Karpas-422 (cell line): ENCODE data around the gene SPATA20. TPM values are rescaled to one million over a fixed set of nuclear protein-coding genes. Genes with fewer than 3 reads are reported as not detected.

Experiments
- DNase-seq: peaks from one replicate; pipeline ENCODE4 v3.0.0-alpha.2; 2015
- H2AFZ ChIP-seq: fragments of 200-600 bp; sonication (generic); 2 replicates; pipeline ENCODE4 v1.6.1; 2014; ENCODE audit warnings: antibody characterized with exemption, low read length, mixed read lengths
- H3K27ac ChIP-seq: fragments of 200-600 bp; sonication (generic); 2 replicates; pipeline ENCODE4 v1.5.1; 2014; ENCODE audit warnings: mild to moderate bottlenecking, low read length, moderate library complexity
- H3K27me3 ChIP-seq: fragments of 200-600 bp; sonication (generic); 2 replicates; pipeline ENCODE4 v1.6.1; 2014; ENCODE audit warnings: low read length, mixed read lengths
- H3K36me3 ChIP-seq: fragments of 200-600 bp; sonication (generic); 2 replicates; pipeline ENCODE4 v1.6.1; 2014; ENCODE audit warnings: low read length, mixed read lengths; ENCODE audit not compliant: insufficient read depth
- H3K4me1 ChIP-seq: fragments of 200-600 bp; sonication (generic); 2 replicates; pipeline ENCODE4 v1.6.1; 2014; ENCODE audit warnings: mild to moderate bottlenecking, low read length, mixed read lengths
- H3K4me2 ChIP-seq: fragments of 200-600 bp; sonication (generic); 2 replicates; pipeline ENCODE4 v1.6.1; 2014; ENCODE audit warnings: low read length, low read depth, mild to moderate bottlenecking; ENCODE audit not compliant: poor library complexity, severe bottlenecking
- H3K4me3 ChIP-seq: fragments of 200-600 bp; sonication (generic); 2 replicates; pipeline ENCODE4 v1.5.1; 2014; ENCODE audit warnings: mild to moderate bottlenecking, antibody characterized with exemption, low read length, mixed read lengths
- H3K79me2 ChIP-seq: fragments of 200-600 bp; sonication (generic); 2 replicates; pipeline ENCODE4 v1.6.1; 2014; ENCODE audit warnings: mild to moderate bottlenecking, low read length, mixed read lengths
- H3K9ac ChIP-seq: fragments of 200-600 bp; sonication (generic); 2 replicates; pipeline ENCODE4 v1.6.0; 2014; ENCODE audit warnings: low read length
- H3K9me2 ChIP-seq: fragments of 200-600 bp; sonication (generic), shearing (Covaris generic); replicated peaks from 2 replicates; pipeline ENCODE4 v1.6.0; 2014; ENCODE audit warnings: mild to moderate bottlenecking, low read length, moderate library complexity; ENCODE audit not compliant: insufficient read depth
- H3K9me3 ChIP-seq: fragments of 300-700, 200-600 bp; sonication (generic); 2 replicates; pipeline ENCODE4 v1.6.1; 2014; ENCODE audit warnings: low read length, mixed read lengths
- H4K20me1 ChIP-seq: fragments of 200-600 bp; sonication (generic); 2 replicates; pipeline ENCODE4 v1.6.1; 2014; ENCODE audit warnings: mild to moderate bottlenecking, antibody characterized with exemption, low read length, low read depth; ENCODE audit not compliant: insufficient read depth
- total RNA-seq: library from RNA; depleted of rRNA; stranded (reverse); fragments of >200 nt; shearing (Covaris generic); gene quantifications from 2 replicates; pipeline ENCODE4 v1.2.3, GENCODE V29; 2014; ENCODE audit warnings: low replicate concordance

SPATA20 gene
- total RNA-seq, 1 experiment from 2014 or later = 38.8 TPM

DNA sequence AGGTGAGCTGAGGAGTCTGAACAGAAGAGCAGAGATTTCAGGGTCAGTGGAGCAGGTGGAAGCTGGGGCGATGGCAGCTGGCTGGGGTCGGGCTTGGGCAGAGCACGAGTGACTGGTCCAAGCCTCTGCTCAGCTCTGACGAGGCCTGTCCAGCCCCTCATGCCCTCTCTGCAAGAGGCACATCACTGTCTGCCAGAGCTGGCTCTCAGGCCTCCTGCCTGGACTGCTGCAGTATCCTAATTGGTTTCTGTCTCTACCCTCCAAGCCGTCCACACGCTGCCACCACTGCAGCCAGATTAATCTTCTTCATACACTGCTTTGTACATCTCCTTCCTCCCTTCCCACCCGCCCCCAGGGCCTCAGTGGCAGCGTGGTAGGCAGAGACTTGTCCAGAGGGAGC, 38.9 kb downstream of the SPATA20 start:
- no peak for DNase-seq
- Histone ChIP-seq H3K9me3 (no peaks in the 10 kb centered on the region), H3K27ac (no peak overlapping the region), H3K9me2 (no peaks in the 10 kb centered on the region), H4K20me1 (0 out of 2 replicates have a peak, but pooled peaks cover 3% of the 10 kb centered on the region), H3K9ac (no peak overlapping the region), H2AFZ (no peak overlapping the region), H3K4me1 (no peaks in the 10 kb centered on the region; the same call in 1 of the 2 replicates), H3K4me2 (no peak overlapping the region), H3K27me3 (no peaks in the 10 kb centered on the region), H3K36me3 (no peaks in the 10 kb centered on the region), H3K4me3 (no peak overlapping the region), H3K79me2 (no peaks in the 10 kb centered on the region)

DNA sequence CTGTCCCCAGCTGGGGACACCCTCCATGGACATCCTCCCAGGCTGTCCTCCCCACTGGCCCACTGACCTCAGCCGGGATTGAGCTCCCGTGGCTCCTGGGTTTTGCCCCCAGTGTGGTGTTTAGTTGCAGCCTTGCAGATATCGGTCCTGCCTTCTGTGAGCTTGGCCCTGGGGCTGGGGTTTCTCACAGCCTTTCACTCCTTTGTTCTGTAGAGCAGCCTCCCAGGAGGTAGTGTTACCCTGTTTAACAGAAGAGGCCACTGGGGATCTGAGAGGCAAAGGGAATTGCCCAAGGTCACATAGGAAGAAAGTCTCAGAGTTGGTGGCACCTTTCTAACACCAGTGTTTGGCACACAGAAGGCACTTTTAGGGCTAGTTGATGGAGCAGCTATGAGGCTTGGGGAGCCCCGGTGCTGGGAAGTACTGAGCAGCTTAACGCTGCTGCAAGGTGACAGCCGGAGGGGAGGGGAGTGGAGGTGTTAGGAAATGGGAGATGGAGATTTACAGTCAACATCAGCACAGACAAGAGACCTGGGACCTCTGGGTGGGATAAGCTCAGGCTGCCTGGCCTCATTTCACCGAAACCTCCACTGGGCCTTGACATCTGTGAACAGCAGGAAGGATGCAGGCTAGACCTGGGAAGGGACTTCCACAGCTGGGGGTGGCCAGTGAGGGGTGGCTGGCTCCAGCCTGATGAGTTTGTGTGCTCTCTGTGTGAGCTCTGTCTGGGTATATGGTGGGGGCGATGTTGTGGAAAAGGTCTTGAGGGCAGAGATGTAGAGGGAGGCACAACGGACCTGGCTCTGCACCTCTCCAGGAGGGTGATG, 39.7 kb downstream of the SPATA20 start:
- no peak overlapping the region for H3K9ac ChIP-seq
- no peak overlapping the region for H3K4me2 ChIP-seq
- 0 out of 2 replicates have a peak, but pooled peaks cover 3% of the 10 kb centered on the region for H4K20me1 ChIP-seq
- no peak overlapping the region for H2AFZ ChIP-seq
- H3K79me2 ChIP-seq = no peaks in the 10 kb centered on the region
- no peaks in the 10 kb centered on the region; the same call in 1 of the 2 replicates for H3K4me1 ChIP-seq
- no peak overlapping the region for H3K4me3 ChIP-seq
- no peaks in the 10 kb centered on the region for H3K27me3 ChIP-seq
- no peaks in the 10 kb centered on the region for H3K9me3 ChIP-seq
- DNase-seq = no peak
- H3K27ac ChIP-seq = no peak overlapping the region
- H3K36me3 ChIP-seq = no peaks in the 10 kb centered on the region
- no peaks in the 10 kb centered on the region for H3K9me2 ChIP-seq

DNA sequence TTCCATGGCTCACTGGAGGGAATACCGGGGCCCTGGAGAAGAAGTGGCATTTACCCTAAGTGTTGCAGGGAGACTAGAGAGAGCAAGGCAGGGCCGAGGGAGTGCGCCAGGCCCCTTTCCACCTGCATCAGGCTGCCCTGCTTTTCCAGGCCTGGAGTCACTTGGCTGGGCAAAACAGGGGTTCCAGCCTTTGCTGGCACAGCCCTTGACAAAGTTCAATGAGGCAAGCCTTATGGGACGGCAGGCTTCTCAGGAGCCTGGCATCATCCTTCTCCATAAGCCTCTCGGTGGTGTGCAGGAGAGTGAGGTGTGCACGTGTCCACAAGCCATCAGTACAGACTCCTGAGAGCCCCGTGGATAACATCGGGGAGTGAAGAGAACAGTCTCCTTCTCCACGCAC, 40.6 kb downstream of the SPATA20 start:
- Histone ChIP-seq H3K9me3 (no peaks in the 10 kb centered on the region), H3K9ac (no peak overlapping the region), H2AFZ (no peak overlapping the region), H3K4me3 (no peak overlapping the region), H3K27ac (no peak overlapping the region), H3K4me1 (no peaks in the 10 kb centered on the region; the same call in 1 of the 2 replicates), H3K27me3 (no peaks in the 10 kb centered on the region), H3K9me2 (no peaks in the 10 kb centered on the region), H3K4me2 (no peak overlapping the region), H4K20me1 (0 out of 2 replicates have a peak, but pooled peaks cover 3% of the 10 kb centered on the region), H3K36me3 (no peaks in the 10 kb centered on the region), H3K79me2 (no peaks in the 10 kb centered on the region)
- DNase-seq = no peak

DNA sequence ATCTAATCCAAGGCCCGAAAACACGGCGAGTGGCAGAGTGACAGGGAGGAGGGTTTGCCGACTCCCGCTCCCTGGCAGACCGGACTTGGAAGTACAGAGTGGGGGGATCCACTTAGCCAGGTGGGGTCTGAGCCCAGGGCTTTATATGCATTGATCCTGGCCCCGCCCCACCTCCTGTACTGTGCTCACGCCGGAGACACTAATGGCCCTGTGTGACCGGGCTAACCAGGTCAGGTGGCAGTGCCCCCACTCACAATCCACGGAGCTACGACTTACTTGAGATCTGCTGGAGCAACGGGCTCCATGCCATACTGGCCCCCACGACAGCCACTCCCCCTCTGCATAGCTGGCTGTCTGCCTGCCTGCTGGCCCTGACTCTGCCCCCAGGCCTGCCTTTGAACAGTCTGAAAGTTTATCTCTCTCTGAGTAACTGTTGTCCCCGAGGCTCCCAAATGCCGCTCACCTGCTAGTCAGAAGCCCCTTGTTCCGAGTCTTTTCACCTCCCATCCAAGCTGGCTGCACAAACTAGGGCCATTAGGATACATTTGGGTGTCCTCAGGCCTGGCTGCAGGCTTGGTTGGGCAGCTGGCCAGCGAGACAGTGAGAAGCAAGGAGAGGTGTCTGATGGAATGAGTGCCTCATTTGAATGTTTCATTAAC, 41.5 kb downstream of the SPATA20 start:
- H3K9me3 ChIP-seq = no peaks in the 10 kb centered on the region
- no peak overlapping the region for H3K4me2 ChIP-seq
- H2AFZ ChIP-seq = no peak overlapping the region
- H3K9ac ChIP-seq = no peak overlapping the region
- H3K27me3 ChIP-seq = no peaks in the 10 kb centered on the region
- no peaks in the 10 kb centered on the region for H3K36me3 ChIP-seq
- H4K20me1 ChIP-seq = 0 out of 2 replicates have a peak, but pooled peaks cover 3% of the 10 kb centered on the region
- H3K4me1 ChIP-seq = no peaks in the 10 kb centered on the region; the same call in 1 of the 2 replicates
- H3K27ac ChIP-seq = no peak overlapping the region
- no peak for DNase-seq
- H3K4me3 ChIP-seq = no peak overlapping the region
- no peaks in the 10 kb centered on the region for H3K79me2 ChIP-seq
- no peaks in the 10 kb centered on the region for H3K9me2 ChIP-seq

DNA sequence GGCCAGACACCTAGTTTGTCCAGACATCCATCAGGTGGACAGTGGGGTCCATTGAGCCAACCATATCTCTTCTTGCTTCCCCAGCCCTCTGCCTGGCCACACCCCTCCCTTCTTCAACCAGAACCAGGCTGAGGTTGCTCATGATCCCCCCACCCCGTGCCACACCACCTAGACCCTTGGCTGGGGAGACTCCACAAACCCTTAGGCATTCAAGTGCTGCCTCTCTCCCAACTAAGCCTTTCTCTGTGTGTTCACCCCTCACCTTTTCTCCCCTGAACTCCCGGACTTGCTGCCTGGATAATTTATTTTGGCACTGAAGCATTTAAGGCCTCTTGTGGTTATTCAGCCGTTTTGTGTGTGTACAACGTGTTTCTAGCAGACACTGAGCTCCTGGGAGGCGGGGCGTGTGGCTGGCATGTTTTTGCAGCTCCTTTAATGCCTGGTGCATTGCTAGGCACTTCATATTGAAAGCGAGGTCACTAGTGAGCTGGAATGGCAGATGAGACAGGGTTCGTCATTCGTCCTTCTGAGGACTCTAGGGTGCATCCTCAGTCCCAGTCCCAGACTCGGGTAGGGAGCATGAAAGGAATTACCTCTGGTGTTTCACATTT, 42.2 kb downstream of the SPATA20 start:
- no peak overlapping the region for H2AFZ ChIP-seq
- no peaks in the 10 kb centered on the region for H3K79me2 ChIP-seq
- H3K27ac ChIP-seq = no peak overlapping the region
- no peak overlapping the region for H3K4me3 ChIP-seq
- H3K4me2 ChIP-seq = no peak overlapping the region
- H3K9me2 ChIP-seq = no peaks in the 10 kb centered on the region
- no peaks in the 10 kb centered on the region for H4K20me1 ChIP-seq
- no peaks in the 10 kb centered on the region; the same call in 1 of the 2 replicates for H3K4me1 ChIP-seq
- no peak for DNase-seq
- no peaks in the 10 kb centered on the region for H3K9me3 ChIP-seq
- no peak overlapping the region for H3K9ac ChIP-seq
- H3K36me3 ChIP-seq = no peaks in the 10 kb centered on the region
- H3K27me3 ChIP-seq = no peaks in the 10 kb centered on the region

DNA sequence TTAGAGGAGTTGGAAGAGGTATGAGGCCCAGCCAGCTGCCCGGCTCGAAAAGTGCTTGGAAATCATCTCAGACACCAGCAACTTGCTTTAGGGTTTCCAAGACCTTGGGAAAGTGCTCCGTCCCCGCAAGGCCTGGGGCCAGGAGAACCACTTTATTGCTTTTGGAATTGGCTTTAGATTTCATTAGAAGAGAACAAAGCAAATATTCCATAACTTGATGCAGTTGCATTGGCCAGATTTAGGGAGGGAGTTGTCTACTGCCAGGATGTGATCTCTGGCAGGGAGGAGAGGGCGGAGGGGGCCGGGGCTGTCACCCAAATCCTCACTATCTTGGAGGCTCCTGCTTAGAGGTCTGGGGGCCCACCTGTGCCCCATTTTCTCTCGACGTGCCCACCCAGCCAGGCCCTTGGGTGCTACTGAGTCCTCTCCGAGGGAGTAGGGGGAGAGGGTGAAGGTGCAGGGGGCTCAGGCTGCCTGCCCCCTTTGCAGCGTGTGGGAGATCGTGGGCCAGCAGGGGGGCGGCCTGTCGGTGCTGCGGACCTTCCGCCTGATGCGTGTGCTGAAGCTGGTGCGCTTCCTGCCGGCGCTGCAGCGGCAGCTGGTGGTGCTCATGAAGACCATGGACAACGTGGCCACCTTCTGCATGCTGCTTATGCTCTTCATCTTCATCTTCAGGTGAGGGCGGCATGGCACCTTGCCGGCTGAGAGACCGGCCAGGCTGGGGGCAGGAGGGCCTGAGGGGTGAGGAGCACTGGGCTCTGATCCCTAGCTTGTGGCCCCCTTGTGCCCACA, 44.2 kb downstream of the SPATA20 start:
- no peaks in the 10 kb centered on the region; the same call in 1 of the 2 replicates for H3K4me1 ChIP-seq
- no peak overlapping the region for H3K4me3 ChIP-seq
- no peaks in the 10 kb centered on the region for H3K9me3 ChIP-seq
- H2AFZ ChIP-seq = no peak overlapping the region
- no peak overlapping the region for H3K9ac ChIP-seq
- H3K27me3 ChIP-seq = no peaks in the 10 kb centered on the region
- H3K36me3 ChIP-seq = no peaks in the 10 kb centered on the region
- no peaks in the 10 kb centered on the region for H4K20me1 ChIP-seq
- no peak overlapping the region for H3K4me2 ChIP-seq
- no peak overlapping the region for H3K27ac ChIP-seq
- no peaks in the 10 kb centered on the region for H3K79me2 ChIP-seq
- no peaks in the 10 kb centered on the region for H3K9me2 ChIP-seq
- no peak for DNase-seq

DNA sequence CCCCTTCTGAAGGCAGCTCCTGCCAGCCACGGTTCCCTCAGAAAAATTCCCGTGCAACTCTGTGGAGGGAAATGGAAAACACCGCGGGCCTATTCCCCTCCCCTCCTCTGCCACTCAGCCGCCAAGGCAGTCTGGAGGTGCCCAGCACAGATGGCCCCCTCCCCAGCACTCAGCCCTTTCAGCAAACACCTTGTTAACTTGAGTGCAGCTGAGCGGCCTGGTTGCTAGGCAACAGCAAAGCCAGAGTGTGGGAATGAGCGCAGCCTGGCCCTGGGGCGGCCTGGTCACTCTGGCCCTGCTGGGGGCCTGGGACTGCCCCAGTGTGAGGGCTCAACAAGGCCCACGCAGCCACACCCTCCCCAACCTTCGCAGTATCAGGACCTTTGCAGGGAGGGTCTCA, 46.3 kb downstream of the SPATA20 start:
- H3K9me2 ChIP-seq = no peaks in the 10 kb centered on the region
- H3K79me2 ChIP-seq = no peaks in the 10 kb centered on the region
- H2AFZ ChIP-seq = no peak overlapping the region
- H3K36me3 ChIP-seq = no peaks in the 10 kb centered on the region
- H3K4me1 ChIP-seq = peaks cover 8% of the 10 kb centered on the region
- no peaks in the 10 kb centered on the region for H3K9me3 ChIP-seq
- H3K27ac ChIP-seq = no peak overlapping the region
- H3K4me2 ChIP-seq = no peak overlapping the region
- no peaks in the 10 kb centered on the region for H3K27me3 ChIP-seq
- H4K20me1 ChIP-seq = no peaks in the 10 kb centered on the region
- no peak for DNase-seq
- no peak overlapping the region for H3K4me3 ChIP-seq
- no peak overlapping the region for H3K9ac ChIP-seq
